Endothelial cell of umbilical vein (primary cell): ENCODE data around the gene KCNQ1OT1. TPM values are rescaled to one million over a fixed set of nuclear protein-coding genes. Genes with fewer than 3 reads are reported as not detected.

Source experiments
- BruUV-seq: library from RNA; stranded (reverse); fragments of 400-500 nt; replicated peaks from 2 replicates; lab custom pipeline; 2021; lab: Mats Ljungman, UMichigan
- CTCF ChIA-PET: fragments of 300-600, 350-600 bp; sonication (Branson Sonifier 250); formaldehyde crosslinking; loops from one replicate; lab custom pipeline; 2021; ENCODE audit warnings: antibody characterized with exemption, inconsistent platforms; lab: Charles Lee
- POLR2A ChIA-PET: fragments of 300-600, 350-600 bp; sonication (Branson Sonifier 250); formaldehyde crosslinking; loops from one replicate; lab custom pipeline; 2021; ENCODE audit warnings: antibody characterized with exemption, inconsistent platforms; lab: Charles Lee
- DNase-seq: peaks from one replicate; pipeline ENCODE4 v3.0.0-alpha.2; 2011; ENCODE audit warnings: low read depth, low spot score
- FAIRE-seq: peaks from 2 replicates; lab custom pipeline; 2011; peaks lifted over from hg19 to GRCh38; lab: Jason Lieb, UNC
- H2AFZ ChIP-seq: 2 replicates; pipeline ENCODE4 v1.6.0; 2012; ENCODE audit warnings: low read depth, low read length, control low read depth, inconsistent platforms
- H3K27ac ChIP-seq: 2 replicates; pipeline ENCODE4 v1.5.1; 2011; ENCODE audit warnings: low read depth, mild to moderate bottlenecking, control low read depth, low read length, moderate library complexity; ENCODE audit not compliant: insufficient read depth
- H3K27me3 ChIP-seq, 2 experiments: 2 replicates each; pipeline versions ENCODE4 v1.6.0 to v1.6.1; 2011; ENCODE audit warnings: low read length in 2 of 2, mixed read lengths in 1 of 2; ENCODE audit not compliant: control insufficient read depth in 2 of 2, insufficient read depth in 2 of 2
- H3K36me3 ChIP-seq, 2 experiments: 2 replicates in 1 of 2; 3 replicates in 1 of 2; pipeline ENCODE4 v1.5.1; 2011; ENCODE audit warnings: low read length in 2 of 2, mild to moderate bottlenecking in 1 of 2, moderate library complexity in 1 of 2; ENCODE audit not compliant: control insufficient read depth in 2 of 2, insufficient read depth in 2 of 2; ENCODE audit errors: extremely low read depth in 1 of 2
- H3K4me1 ChIP-seq: 3 replicates; pipeline ENCODE4 v1.5.1; 2011; ENCODE audit warnings: mild to moderate bottlenecking, low read length; ENCODE audit not compliant: control insufficient read depth, insufficient read depth; ENCODE audit errors: extremely low read depth
- H3K4me2 ChIP-seq: 2 replicates; pipeline ENCODE4 v1.6.1; 2011; ENCODE audit warnings: low read length, control low read depth, mixed read lengths; ENCODE audit not compliant: insufficient read depth
- H3K4me3 ChIP-seq, 3 experiments: fragments of 200-600 bp in 1 of 3; sonication (generic), shearing (Covaris generic) in 1 of 3; replicated peaks in 1 of 3; 2 replicates each; pipeline ENCODE4 v1.5.1; 2011 to 2016; ENCODE audit warnings: control low read depth in 3 of 3, low read length in 3 of 3, mild to moderate bottlenecking in 2 of 3, inconsistent platforms in 1 of 3, low read depth in 1 of 3, moderate library complexity in 1 of 3; ENCODE audit not compliant: insufficient read depth in 1 of 3
- H3K79me2 ChIP-seq: 2 replicates; pipeline ENCODE4 v1.6.0; 2012; ENCODE audit warnings: low read length, inconsistent platforms; ENCODE audit not compliant: control insufficient read depth, insufficient read depth
- H3K9ac ChIP-seq: replicated peaks from 2 replicates; pipeline ENCODE3; 2011; ENCODE audit warnings: low read length, control low read depth; ENCODE audit not compliant: insufficient read depth; ENCODE audit errors: extremely low read depth
- H3K9me1 ChIP-seq: replicated peaks from 3 replicates; pipeline ENCODE4 v1.6.0; 2011; ENCODE audit warnings: mild to moderate bottlenecking, low read length; ENCODE audit not compliant: control insufficient read depth, insufficient read depth; ENCODE audit errors: extremely low read depth
- H3K9me3 ChIP-seq: replicated peaks from 2 replicates; pipeline ENCODE4 v1.5.1; 2012; ENCODE audit warnings: low read length, inconsistent platforms; ENCODE audit not compliant: control insufficient read depth, insufficient read depth
- H4K20me1 ChIP-seq: replicated peaks from 2 replicates; pipeline ENCODE3; 2011; ENCODE audit warnings: mild to moderate bottlenecking, low read length; ENCODE audit not compliant: control insufficient read depth, insufficient read depth; ENCODE audit errors: extremely low read depth
- CTCF ChIP-seq, 2 donors: IDR thresholded peaks; 1 replicate in 1 of 2; 2 replicates in 1 of 2; pipeline ENCODE4 v1.5.1; 2011; ENCODE audit warnings: low read length in 2 of 2, mild to moderate bottlenecking in 2 of 2, moderate library complexity in 2 of 2, control low read depth in 1 of 2, inconsistent platforms in 1 of 2, low read depth in 1 of 2; ENCODE audit not compliant: insufficient read depth in 1 of 2; ENCODE audit errors: extremely low read depth in 1 of 2
- FOS ChIP-seq: IDR thresholded peaks from 2 replicates; pipeline ENCODE4 v1.6.1; 2011; ENCODE audit warnings: mild to moderate bottlenecking, low read length, moderate library complexity, borderline replicate concordance; ENCODE audit not compliant: insufficient read depth
- GATA2 ChIP-seq: IDR thresholded peaks from 2 replicates; pipeline ENCODE4 v1.7.0; 2011; ENCODE audit warnings: low read depth, mild to moderate bottlenecking, moderate library complexity, mixed read lengths, low read length; ENCODE audit not compliant: insufficient read length, insufficient read depth
- MYC ChIP-seq: IDR thresholded peaks from one replicate; pipeline ENCODE4 v1.6.1; 2011; ENCODE audit warnings: mild to moderate bottlenecking, low read depth, low read length
- POLR2A ChIP-seq: IDR thresholded peaks from 2 replicates; pipeline ENCODE4 v1.6.1; 2012; ENCODE audit warnings: low read depth, mild to moderate bottlenecking, control low read depth, low read length
- POLR2AphosphoS5 ChIP-seq: IDR thresholded peaks from 2 replicates; pipeline ENCODE4 v1.6.1; 2012; ENCODE audit warnings: low read depth, mild to moderate bottlenecking, control low read depth, low read length, moderate library complexity; ENCODE audit not compliant: insufficient read depth
- dilution Hi-C: fragments of 300-500 bp; cut with MboI; formaldehyde crosslinking; loops from one replicate; pipeline ENCODE4 v1.15.0; 2019; ENCODE audit warnings: low sequenced_read_pairs; ENCODE audit not compliant: extremely low pct_ligation_motif_present
- intact Hi-C: fragments of 100-400 bp; cut with micrococcal nuclease; formaldehyde crosslinking; loops from one replicate; pipeline ENCODE4 v1.10.0; 2022
- polyA plus RNA-seq, 4 experiments: library from polyadenylated mRNA; depleted of rRNA in 3 of 4; stranded (reverse) in 3 of 4; unstranded in 1 of 4; fragments of >200 nt; gene quantifications; 2 replicates each; pipeline versions ENCODE4 v1.2.1 to v1.2.3, GENCODE V29; 2011 to 2012; ENCODE audit warnings: missing spikeins in 1 of 4
- total RNA-seq: library from RNA; stranded (reverse); gene quantifications from 2 replicates; pipeline ENCODE4 v1.2.3, GENCODE V29; 2021

Gene KCNQ1OT1
- total and polyA plus RNA-seq, 2 donors (not counting 3 experiments of a cell fraction or from before 2014, with no cell fraction given), result 0.11 to 1.8 TPM

GRCh38 chr11:2581931-2582350 is 117.9 kb downstream of the KCNQ1OT1 start:
- H3K79me2 ChIP-seq, result no peaks in the 10 kb centered on the region
- no peak for DNase-seq
- H3K4me2 ChIP-seq, result no peak overlapping the region
- intact Hi-C loops (no loop called here), dilution Hi-C loops (no loop called here)
- H3K4me1 ChIP-seq, result no peaks in the 10 kb centered on the region
- no peaks in the 10 kb centered on the region for H4K20me1 ChIP-seq
- H3K9me3 ChIP-seq, result no peaks in the 10 kb centered on the region
- H3K27me3 ChIP-seq, result no peaks in the 10 kb centered on the region
- TF ChIP-seq POLR2A (no peak), FOS (no peak), GATA2 (no peak), MYC (no peak), POLR2AphosphoS5 (no peak)
- BruUV-seq, result no TSS peak
- POLR2A ChIA-PET, result no interaction called here
- no peak for FAIRE-seq
- H2AFZ ChIP-seq, result no peak overlapping the region
- no peak overlapping the region for H3K9ac ChIP-seq
- H3K9me1 ChIP-seq, result no peaks in the 10 kb centered on the region
- CTCF ChIA-PET, result no interaction called here
- no peak overlapping the region for H3K27ac ChIP-seq
- no peak overlapping the region for H3K4me3 ChIP-seq
- H3K36me3 ChIP-seq, result no peaks in the 10 kb centered on the region

- ChIA-PET CTCF (no interaction called here), POLR2A (no interaction called here)
- no peak for TF ChIP-seq POLR2AphosphoS5
- no peak for TF ChIP-seq CTCF (IDR thresholded peaks at IDR 0.05; ENCODE audit: extremely low read depth in 1 of 2, insufficient read depth in 1 of 2, low read depth in 1 of 2, low read length in 2 of 2)
- H3K36me3 ChIP-seq, result no peaks in the 10 kb centered on the region
- DNase-seq, result no peak
- no peak overlapping the region for H3K27ac ChIP-seq
- H3K4me2 ChIP-seq, result no peak overlapping the region
- H3K27me3 ChIP-seq, result no peaks in the 10 kb centered on the region
- FAIRE-seq, result no peak
- H3K79me2 ChIP-seq, result no peaks in the 10 kb centered on the region
- no peak overlapping the region for H3K9ac ChIP-seq
- no TSS peak for BruUV-seq
- dilution Hi-C loops (no loop called here), intact Hi-C loops (no loop called here)
- H4K20me1 ChIP-seq, result no peaks in the 10 kb centered on the region
- no peak overlapping the region for H2AFZ ChIP-seq
- H3K9me3 ChIP-seq, result no peaks in the 10 kb centered on the region
- no peaks in the 10 kb centered on the region for H3K9me1 ChIP-seq
- H3K4me3 ChIP-seq, result no peak overlapping the region
- H3K4me1 ChIP-seq, result no peaks in the 10 kb centered on the region
Observed at GRCh38 chr11:2581151-2581930, 118.5 kb downstream of the KCNQ1OT1 start.
